GM12891 (cell line): Measurements from ENCODE around the gene SEL1L.

ENCODE experiments used
- POLR2A ChIP-seq: IDR thresholded peaks from 2 replicates; pipeline ENCODE4 v1.6.1; 2011; ENCODE audit warnings: low read depth, low read length, control low read depth
- POLR2AphosphoS5 ChIP-seq: IDR thresholded peaks from 2 replicates; pipeline ENCODE4 v1.6.1; 2011; ENCODE audit warnings: low read depth, low read length, control low read depth
- POU2F2 ChIP-seq: IDR thresholded peaks from 2 replicates; pipeline ENCODE4 v1.6.1; 2011; ENCODE audit warnings: low read depth, mild to moderate bottlenecking, control low read depth, low read length, moderate library complexity
- SPI1 ChIP-seq: IDR thresholded peaks from 2 replicates; pipeline ENCODE4 v1.6.1; 2011; ENCODE audit warnings: low read depth, low read length, control low read depth
- TAF1 ChIP-seq: IDR thresholded peaks from 2 replicates; pipeline ENCODE4 v1.6.1; 2011; ENCODE audit warnings: low read depth, low read length, control low read depth

DNA sequence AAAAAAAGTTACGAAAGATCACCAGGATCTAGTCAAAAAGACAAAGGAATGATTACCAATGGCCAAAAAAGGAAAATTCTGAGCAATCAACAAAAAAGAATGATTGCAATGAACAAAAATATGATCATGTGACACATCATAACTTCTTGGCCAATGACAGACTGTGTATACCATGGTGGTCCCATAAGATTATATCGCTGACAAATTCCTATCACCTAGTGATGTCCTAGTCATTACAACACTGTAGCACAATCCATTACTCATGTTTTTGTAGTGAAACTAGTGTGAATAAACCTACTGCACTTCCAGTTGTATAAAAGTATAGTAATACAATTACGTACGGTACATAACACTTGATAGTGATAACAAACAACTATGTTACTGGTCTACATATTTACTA lies 12.3 kb downstream of the SEL1L start:
- TF ChIP-seq POLR2AphosphoS5 = no peak
- no peak for TF ChIP-seq TAF1
- no peak for TF ChIP-seq POLR2A
- TF ChIP-seq SPI1 = no peak
- no peak for TF ChIP-seq POU2F2
